AG08395 (cell line): ENCODE measurements around the gene GCK.
A peak's percentile ranks its signal among the peaks of the same experiment; 100 is the strongest.

Experiments
- DNase-seq: peaks from one replicate; pipeline ENCODE4 v3.0.0; 2012; ENCODE audit warnings: mixed read lengths, low spot score

The GCK gene

DNA sequence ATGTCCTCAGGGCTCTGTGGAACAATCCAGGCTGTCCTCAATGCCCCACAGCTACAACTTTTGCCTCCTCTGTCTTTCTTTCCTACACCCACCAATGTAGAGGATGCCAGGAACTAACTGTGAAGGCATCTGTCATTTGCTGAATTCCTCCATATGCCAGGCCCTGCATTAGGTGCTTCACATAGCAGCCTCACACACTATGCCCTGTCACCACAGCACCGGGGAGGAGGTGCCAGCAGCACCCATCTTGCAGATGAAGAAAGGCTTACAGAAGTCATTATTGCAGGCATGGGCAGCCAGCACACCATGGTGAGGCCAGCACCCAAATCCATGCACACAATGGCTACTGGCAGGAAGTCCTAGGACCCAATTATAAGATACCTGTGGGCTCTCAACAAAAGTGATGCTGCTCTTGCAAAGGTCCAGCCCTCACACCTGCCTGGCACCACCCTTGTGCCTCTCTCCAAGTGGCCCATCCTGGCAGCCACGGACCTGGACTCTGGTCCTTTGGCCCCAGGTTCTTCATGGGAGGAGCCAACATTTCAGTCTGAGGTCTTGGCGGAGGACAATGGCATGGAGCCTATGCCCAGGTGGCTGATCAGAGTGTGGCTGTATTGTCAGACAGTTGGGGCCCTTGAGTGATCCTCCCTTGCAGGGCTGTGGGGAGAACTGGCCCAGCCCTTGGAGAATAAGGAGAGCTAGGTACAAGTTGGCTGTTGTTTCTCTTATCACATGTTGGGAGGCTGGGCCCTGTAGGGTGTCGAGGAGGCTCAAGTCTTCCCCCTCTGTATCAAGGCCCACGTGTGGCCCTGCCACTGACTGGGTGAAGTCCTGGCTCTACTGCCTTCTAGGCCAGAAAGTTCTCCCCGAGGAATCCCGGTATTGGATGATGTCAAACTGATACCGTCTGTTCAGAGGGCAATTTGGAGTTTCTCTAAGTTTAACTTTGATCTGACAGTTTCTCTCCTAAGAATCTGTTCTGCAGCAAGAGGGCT, 33.8 kb downstream of the GCK start:
- no peak for DNase-seq

DNA sequence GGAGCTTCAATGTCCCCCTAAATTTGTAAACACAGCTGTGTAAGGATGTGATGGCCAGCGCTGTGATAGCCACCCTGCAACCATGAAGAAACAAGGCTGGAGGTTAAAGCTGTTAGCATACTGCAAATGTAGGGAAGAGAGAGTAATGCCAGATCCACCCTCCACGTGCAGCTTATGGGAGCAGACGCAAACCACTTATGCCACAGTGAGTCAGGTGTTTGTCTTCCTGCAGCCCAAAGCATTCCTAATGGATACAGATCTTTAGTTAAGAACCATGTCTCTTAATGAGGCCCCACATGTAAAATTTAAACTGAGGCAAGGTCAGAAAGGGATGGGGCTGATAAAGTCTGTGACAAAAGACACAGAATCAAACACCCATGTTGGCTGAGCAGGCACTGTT, 34.5 kb downstream of the GCK start:
- DNase-seq = no peak

DNA sequence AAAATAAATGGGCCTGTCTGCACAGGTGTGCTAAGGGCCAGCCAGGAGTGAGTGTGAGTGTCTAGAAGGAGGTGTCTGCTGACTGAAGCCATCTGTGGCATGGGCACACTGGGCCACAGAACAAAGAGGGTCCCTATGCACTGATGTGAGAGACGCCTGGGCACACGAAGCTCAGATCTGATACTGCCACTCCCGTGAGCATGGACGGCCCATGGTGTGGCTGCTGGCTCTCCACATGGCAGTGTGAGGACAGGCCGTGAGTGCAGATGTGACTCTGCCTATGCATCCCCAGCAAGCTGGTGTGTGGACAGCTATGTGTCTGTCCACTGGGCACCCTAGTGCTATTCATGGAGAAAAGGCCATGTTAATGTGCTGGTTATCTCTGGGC, 35.3 kb downstream of the GCK start:
- DNase-seq = no peak

DNA sequence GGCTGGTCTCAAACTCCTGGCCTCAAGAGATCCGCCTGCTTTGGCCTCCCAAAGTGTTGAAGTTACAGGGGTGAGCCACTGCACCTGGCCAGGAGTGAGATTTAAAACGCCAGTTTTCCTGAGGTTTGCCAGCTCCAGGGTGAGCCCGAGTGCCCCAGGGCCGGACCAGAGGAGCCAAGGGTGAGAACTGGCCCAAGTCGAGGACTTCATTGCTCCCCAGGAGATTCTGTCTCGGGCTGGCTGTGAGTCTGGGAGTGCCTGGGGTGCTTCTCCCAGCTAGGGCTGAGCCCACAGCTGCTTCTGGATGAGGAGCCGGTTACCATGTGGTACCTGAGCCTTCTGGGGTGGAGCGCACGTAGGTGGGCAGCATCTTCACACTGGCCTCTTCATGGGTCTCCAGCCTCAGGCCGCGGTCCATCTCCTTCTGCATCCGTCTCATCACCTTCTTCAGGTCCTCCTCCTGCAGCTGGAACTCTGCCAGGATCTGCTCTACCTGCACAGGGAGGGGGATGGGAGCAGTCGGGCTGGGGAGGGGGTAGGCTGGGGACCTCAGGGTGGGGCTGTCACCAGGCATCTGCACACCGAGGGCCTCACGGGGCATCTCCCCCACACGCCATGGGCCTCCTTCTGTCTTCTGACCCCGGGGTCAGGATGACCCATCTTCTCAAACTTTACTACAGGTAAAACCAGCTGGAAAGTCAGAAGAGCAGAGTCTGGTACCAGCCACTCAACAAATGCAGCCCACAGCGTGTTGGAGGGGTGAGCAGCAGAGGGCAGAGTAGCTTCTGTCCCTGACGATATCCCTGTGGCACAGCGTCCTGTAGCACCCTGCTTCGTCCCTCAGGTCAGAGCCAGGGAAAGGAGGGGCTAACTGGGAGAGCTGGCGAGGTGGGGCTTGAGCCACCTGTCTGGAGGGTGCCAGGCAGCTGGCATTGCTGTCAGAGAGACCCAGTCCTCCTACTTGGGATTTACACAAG, 36.0 kb downstream of the GCK start:
- DNase-seq = no peak

DNA sequence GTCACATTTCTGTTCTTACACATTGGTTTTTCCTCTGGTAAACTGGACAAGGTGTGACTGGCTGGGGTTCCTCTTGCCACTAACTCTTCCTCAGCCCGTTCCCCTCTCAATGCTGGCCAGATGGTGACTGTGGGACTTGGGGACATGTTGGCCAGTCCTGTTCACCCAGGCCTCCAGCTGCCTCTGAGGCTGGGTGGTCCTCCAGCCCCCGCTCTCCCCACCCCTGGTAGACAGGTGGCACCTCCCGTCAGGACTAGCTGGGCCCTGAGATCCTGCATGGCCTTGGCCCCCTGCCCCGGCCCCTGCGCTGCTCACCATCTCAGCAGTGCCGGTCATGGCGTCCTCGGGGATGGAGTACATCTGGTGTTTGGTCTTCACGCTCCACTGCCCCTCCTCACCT, 37.3 kb downstream of the GCK start:
- no peak for DNase-seq

DNA sequence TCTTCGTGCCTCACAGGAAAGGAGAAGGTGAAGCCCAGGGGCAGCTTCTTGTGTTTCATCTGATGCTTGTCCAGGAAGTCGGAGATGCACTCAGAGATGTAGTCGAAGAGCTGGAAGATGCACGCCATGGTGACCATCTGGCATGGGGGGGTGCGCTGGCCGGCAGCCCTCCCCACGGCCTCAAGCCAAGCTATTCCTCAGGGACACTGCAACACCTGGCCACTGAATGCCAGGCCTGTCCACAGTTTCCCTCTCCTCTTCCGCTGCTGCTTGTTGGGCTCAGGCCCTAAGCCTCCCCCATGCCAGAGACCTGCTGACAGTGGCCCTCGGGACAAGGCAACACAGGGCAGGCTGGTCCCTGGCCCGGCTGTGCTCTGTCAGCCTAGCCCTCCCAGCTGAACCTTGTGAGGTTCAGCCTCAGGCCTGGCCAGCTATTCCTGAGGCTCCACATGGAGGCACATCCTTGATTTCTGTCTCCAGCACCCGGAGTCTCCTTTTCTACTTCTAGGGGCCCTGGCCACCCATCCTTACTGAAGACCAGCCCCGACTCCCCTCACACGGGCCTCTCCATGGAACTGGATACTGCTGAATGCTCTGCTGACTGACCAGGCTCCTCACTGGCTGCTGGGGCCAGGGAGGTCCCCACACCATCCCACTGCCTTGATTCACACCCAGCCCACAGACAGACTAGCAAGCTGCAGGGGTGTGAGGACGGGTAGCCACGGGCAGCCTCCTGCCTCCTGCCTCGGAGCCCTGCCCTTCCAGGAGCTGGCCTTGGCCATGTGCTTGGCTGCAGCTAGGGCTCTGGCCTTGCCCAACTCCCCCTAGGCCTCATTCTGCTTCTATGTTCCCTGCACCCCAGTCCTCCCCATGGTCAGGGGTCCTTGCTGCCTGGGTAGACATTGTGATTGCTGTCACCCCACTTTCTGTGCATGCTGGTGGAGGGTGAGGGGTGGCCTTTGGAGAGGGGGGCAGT, 38.0 kb downstream of the GCK start:
- no peak for DNase-seq

DNA sequence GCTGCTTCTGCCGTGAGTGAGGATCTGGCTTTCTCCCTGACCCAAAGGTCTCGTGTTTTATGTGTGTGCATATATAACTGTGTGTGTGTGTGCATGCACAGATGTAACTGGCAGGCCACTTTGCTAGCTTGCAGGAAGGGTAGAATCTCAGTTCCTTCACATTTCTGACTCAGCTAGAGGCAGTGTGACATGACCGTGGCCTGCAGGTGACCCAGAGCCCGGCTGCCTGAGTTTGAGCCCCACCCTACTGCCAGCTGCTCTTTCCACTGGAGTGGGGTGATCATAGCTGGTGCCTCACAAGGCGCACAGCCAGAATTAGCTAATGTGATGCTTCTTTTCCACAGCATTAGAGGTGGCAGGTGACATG, 38.8 kb downstream of the GCK start:
- DNase-seq = no peak

DNA sequence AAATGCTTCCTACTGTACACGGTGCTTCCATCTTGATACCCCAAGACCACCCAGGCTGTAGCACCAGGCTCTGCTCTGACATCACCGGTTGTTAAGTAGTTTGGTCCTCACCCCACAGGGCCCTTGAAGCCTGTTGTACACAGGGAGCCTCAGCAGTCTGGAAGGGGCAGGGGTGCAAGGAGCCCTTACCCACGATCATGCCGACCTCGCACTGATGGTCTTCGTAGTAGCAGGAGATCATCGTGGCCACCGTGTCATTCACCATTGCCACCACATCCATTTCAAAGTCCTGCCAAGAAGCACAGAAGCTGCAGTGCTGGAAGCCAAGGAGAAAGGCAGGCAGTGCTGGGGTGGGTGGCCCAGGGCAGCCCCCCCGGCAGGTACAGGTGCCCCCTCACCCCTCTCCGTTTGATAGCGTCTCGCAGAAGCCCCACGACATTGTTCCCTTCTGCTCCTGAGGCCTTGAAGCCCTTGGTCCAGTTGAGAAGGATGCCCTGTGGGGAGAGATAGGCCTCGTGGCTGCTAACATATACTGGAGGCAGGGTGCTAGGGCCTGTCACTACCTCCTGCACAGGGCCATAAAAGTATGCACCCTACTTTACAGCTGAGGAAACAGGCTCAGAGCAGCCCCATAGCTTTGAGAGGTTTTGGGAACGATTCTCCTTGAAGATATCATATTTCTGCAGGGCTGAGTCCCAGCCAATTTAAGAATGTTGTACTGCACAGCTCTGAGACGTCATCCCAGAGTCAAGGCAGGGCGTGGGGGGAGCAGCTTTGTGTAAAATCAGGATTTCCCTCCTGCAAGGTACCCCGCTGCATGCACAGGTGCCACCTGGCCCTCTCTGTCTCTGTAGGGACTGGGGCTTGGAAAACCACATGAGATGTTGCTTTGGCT, 39.4 kb downstream of the GCK start:
- no peak for DNase-seq

DNA sequence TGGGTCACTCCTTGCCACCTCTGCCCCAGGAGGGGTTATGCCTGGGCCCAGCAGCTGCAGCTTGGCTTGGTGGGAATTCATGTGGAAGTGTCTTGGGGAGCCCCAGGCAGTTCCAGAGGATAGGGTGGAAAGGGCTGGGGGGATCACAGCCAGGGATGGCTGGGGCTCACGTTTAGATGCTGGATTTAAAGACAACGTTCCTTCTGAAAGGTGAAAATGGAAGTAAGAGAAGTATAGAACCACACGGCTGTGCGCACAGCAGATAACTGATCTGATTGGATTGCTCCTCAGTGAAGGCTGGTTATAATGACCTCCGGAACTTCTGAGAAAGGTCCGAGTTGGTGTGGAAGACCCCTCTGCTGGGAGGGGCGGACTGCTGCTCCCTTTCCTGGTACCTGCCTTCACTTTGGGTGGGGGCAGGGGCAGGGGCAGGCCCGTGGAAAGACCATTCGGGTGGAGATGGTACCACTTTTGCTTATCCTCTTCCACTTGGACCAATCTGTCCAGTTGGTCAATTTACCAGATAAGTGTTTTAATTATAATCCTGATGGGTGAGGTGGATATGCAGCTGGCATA, 40.2 kb downstream of the GCK start:
- DNase-seq = no peak

DNA sequence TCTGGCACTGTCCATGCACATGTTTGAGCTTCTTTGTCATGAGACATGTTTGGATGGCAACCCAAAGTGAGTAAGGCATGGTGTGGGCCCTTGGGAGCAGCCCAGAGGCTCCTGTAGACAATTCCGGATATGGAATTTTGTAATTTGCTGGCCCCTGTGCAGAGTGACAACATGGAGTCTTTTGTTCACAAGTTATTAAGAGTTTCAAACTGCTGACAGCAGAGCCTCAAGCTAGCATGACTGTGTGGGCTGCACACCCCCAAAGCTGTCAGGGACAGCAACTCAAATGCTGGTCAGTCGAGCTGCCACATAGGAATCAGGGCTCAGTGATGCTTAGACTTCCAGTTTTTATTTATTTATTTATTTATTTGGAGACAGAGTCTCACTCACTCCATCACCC, 41.1 kb downstream of the GCK start:
- DNase-seq = no peak

DNA sequence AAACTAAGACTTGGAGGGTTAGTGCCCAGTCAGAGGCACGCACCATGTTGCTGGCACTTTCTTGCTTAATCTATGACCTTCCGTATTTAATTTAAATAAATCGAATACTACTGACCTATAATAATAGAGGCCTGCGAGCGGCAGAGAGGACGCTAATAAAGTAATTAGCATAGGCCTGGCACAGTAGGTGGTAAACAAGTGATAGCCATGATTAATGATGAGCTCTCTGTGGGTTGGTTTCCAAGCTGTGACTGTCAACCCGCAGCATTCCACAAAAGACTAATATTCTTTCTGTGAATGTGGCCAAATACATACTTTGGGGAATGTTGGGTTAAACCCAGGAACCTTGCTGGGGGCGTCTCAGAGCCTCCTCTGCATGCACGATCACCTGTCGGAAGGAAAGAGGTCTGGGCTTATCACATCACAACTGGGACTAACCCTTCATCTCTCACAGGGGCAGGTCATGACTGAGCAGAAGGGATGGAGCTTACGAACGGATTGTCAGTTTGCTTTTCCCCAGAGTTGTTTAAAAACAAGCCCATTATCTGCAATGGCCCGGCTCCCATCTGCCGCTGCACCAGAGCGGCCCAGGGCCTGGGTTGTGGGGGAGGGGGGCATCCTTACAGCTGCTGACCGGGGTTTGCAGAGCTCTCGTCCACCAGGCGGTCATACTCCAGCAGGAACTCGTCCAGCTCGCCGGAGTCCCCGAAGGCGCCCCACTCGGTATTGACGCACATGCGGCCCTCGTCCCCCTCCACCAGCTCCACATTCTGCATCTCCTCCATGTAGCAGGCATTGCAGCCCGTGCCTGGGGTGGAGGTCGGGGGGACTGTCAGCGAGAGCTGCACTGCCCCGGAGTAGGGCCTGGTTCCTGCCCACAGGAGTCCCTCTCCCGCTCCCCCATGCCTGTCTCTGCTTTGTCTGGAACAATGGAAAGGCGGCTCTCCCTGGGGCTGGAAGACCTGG, 41.9 kb downstream of the GCK start:
- no peak for DNase-seq

DNA sequence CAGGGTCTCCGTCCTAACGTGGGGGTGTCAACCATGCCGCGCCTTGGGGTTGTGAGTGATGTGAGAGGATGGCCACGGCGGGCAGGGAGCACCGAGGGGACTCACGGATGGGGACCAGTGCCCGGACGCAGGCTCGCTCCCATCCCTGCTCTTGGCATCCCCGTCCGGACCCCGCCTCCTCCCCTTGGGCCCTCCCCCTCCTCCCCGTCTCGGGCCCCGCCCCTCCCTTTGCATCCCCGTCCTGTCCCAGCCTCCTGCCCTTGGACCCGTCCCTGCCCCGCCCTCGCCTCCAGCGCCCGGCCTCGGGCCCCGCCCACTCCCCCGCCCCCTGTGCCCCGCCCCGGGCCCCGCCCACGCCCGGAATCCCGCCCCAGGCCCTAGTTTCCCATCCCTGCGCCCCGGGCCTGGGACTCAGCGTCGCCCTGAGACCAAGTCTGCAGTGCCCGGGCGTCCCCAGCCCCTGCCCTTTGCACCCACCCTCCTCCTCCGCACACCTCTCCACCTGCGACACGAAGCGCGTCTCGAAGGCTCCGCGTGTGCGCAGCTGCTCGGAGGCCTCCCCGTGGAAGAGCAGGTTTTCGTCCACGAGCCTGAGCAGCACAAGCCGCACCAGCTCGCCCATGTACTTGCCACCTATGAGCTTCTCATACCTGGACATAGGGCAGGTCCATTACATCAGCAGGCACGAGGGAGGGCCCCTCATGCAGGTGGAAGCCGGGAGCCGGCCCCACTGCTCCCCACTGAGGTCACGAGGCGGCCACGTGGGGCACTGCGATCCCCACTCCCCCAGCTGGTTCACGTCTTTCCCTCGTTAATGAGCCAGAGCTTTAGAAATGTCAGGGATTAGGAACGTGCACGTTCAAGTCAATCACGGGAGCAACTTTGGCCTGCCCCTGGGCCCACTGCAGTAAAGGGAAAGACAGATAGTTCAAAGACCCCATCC, 43.0 kb downstream of the GCK start:
- peak; percentile 93 for DNase-seq

DNA sequence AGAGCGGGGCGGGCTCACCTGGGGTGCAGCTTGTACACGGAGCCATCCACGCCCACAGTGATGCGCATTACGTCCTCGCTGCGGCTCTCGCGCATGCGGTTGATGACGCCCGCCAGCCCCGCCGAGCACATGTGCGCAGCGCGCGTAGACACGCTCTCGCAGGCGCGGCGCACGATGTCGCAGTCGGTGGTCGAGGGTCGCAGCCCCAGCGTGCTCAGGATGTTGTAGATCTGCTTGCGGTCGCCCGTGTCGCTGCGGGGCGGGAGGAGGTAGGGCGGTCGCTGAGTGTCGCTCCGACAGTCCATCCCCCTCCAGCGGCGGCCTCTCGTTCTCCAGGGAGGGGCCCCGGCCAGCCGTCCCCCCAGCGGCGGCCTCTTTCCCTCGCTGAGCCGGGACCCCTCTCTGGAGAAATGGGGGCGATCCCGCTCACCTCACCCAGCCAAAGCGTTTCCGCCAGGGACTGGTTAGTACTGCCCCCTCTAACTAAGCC, 43.7 kb downstream of the GCK start:
- no peak for DNase-seq

DNA sequence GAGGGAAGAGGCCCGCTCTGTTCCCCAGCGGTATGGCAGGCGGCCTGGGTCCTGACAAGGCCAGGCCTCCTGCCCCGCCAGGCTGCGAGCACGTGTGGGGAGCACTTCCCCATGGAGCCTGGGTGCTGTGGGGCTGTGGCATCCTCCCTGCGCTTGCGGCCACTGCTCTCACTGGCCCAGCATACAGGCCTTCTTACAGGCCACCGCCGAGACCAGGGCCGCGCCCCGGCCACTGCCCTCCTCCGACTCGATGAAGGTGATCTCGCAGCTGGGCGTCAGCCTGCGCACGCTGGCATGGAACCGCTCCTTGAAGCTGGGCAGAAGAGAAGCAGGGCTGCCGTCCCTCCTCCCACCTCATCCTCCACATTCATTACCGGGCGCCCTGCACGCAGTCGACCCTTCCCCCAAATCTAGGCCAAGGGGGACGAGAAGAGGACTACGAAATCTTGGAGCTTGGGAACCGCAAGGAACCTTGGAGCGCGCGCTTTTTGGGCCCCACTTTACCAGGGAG, 44.2 kb downstream of the GCK start:
- no peak for DNase-seq

DNA sequence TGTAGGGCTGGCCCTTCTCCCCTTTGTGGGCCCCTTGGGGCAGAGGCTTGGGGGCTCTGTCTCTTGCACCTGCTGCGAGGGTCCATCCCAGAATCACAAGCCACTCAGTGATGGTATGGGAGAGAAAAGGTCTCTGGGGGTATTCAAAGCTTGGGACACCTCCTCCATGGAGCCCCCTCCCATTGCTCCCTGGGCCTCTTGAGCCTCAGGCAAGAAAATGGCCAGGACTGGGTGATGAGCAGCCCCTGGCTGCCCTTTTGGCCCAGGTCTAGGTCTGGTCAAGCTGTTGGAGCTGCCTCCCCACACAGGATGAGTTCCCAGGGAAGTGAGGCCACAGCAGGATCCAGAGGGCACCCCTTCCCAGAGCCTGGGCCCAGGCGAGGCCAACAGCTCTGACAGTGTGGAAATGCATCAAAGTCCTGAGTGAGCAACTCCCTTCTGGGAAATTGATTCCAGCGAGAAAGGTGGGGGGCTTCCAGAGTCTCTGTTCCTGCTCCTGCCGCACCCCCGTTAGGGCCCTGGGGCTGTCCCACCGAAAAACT, 44.7 kb downstream of the GCK start:
- no peak for DNase-seq

DNA sequence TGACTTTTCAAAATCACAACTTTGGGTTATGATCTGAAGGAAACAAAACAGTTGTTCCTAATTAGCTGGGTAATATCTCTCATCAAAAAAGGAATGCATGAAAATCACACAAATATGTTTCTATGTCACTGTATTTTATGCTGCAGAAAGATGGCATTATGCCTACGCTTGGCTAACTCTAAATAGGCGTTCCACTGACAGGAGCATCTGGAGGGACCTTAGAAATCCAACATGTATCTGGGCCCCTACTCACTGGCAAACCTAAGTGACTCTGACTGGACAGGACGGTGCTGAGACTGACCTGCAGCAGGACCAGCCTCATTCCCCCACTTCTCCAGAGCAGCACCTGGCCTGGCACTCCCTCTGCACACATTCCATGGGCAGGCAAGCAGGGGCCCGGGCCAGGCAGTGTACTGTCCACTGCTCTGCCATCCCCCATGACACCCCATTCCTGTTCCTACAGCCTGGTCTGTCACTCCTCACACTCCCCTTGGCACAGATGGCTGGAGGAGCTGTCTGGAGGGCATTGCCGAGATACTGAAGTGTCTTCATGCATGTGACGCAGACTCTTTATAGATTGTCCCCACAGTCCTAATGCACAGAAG, 45.5 kb downstream of the GCK start:
- DNase-seq = no peak

DNA sequence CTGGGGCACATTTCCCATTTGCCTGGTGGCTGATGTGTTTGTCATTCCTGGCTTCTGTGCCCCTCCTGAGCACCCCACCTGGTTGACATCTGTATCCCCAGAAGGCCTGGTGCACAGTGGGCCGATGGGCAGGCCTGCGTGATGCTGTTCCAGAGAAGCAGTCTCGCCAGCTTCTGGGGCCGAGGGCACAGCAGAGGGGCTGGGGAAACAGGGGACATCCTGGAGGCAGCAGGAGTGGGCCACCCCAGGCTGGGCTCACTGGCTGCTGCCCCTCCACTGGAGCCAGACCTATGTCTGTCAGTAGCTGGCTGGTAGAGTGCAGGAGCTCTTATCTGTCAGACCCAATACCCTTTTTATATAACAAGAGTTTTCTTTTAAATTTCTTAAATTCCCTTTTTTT, 47.2 kb downstream of the GCK start:
- DNase-seq = no peak
